ENCODE results near the gene SLC41A1.

The SLC41A1 gene

GRCh38 chr1:205786601-205787000 is 26.4 kb downstream of the SLC41A1 start:
- no peak for DNase-seq

DNA sequence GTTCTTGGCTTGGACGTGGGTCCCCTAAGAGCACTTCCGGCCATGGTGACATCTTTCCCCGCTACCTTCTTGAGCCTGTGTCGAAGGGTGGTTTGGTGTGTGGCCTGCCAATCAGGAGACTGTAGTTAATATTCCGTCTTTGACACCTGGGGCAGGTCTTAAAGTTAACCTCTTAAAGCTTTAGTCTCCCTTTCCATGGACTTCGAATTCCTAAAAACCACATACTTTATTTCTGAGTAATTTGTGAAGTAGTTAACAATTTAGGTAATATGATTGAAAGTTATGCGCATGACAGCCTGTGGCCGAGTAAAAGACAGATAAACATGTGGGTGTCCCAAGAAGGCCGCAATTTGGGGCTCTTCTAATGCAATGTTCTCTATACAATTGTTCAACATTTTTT is 27.6 kb downstream of the SLC41A1 start:
- no peak for DNase-seq

GRCh38 chr1:205783904-205784303 is 29.1 kb downstream of the SLC41A1 start:
- DNase-seq: no peak

GRCh38 chr1:205783433-205783795 is 29.6 kb downstream of the SLC41A1 start:
- DNase-seq: no peak

- DNase-seq: no peak
Measured at GRCh38 chr1:205782627-205783432, 30.2 kb downstream of the SLC41A1 start.

- no peak for DNase-seq
Measured at GRCh38 chr1:205780335-205780734, 32.7 kb downstream of the SLC41A1 start.

DNA sequence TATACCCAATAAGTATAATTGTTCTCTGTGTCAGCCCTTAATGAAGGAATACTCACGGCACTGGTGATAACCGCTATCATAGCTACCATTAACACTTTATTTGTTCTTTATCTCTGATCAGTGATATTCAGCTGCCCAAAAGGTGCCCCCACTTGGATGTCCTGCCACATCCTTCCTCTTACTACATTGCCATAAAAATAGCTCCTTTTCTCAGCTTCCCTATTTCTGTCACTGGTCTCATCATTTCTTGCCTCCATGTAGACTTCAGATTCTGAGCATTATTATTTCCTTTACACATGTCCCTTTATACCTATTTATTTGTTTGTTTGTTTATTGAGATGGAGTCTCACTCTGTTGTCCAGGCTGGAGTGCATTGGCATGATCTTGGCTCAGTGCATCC is 35.0 kb downstream of the SLC41A1 start:
- no peak for DNase-seq

- DNase-seq: no peak
Measured at GRCh38 chr1:205775717-205776056, 37.3 kb downstream of the SLC41A1 start.

GRCh38 chr1:205775015-205775716 is 37.8 kb downstream of the SLC41A1 start, which contains the start of gene RAB29:
TSS of gene RAB29 (minus strand) at chr1:205775482. CDS start at chr1:205774956, 526 bp downstream.
- peak; percentile 81 for DNase-seq

DNA sequence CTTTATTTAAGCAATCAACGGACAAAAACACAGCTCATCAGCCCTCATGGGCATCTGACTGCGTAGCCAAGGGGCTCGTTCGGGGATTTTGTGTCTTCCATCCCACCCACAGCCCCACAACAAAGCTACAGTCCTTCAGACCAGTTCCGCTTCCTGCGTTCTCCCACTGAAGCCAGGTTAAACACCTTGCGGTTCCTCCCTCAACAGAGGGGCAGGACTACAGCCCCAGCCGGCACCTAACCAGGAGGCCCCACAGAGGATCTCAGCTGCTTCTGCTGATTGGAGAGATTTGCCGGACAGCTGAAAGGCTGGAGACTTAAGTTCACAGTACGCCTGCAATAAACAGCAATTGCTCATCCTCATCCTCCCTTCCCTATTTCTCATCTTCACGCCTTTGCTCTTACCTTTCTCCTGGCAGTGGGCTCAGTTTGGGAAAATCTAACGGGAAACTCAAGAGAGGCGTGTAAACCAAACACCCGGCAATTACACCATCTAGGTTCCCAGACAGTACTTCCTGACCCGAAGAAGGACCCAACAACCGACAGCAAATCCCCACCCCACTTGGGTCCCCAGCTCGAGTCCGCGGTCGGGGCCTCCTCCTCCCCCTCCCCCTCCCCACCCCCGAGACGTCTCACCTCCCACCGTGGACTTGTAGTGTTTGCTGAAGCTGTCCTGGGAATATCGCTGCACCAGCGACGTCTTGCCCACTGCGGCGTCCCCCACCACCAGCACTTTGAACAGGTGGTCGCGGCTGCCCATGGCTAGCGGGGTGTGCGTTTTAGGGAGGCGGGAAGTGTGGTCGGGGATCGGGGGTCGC is 38.6 kb downstream of the SLC41A1 start:
- DNase-seq: peak; percentile 27

GRCh38 chr1:205772607-205773032 is 40.4 kb downstream of the SLC41A1 start:
- DNase-seq: no peak

GRCh38 chr1:205770618-205771017 is 42.4 kb downstream of the SLC41A1 start:
- DNase-seq: no peak

GRCh38 chr1:205769641-205770365 is 43.2 kb downstream of the SLC41A1 start:
- no peak for DNase-seq

DNA sequence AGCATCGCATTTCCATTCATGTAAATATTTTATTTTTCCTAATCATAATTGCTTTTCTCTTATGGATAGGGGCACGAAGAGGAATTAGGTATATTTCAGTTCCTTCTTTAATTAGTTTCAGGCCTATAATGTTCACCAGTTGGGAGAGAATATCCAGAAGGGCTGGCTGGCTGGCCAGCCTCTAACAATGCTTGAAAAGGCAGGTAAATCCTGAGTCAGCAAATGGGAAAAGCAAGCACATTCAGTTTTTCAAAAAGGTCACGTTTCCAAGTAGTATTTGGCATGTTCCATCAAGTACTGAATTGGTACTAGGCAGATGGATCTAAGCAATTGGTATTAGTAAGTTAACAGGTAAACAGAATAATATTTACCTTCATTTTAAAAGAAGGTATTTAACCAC is 45.8 kb downstream of the SLC41A1 start:
- no peak for DNase-seq

GRCh38 chr1:205766570-205766969 is 46.4 kb downstream of the SLC41A1 start:
- no peak for DNase-seq

GRCh38 chr1:205766038-205766437 is 47.0 kb downstream of the SLC41A1 start:
- no peak for DNase-seq

DNA sequence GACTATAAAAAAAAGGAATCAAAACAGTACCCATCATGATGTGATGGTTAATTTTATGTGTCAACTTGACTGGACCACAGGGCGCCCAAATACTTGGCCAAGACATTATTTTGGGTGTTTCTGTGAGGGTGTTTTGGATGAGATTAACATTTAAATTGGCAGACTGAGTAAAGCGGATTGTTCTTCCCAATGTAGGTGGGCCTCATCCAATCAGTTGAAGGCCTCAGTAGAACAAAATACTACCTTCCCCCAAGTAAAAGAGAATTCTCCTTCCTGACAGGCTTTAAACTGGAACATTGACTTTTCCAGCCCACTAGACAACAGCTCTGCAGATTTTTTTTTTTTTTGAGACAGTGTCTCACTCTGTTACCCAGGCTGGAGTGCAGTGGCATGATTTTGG is 48.4 kb downstream of the SLC41A1 start:
- no peak for DNase-seq

DNA sequence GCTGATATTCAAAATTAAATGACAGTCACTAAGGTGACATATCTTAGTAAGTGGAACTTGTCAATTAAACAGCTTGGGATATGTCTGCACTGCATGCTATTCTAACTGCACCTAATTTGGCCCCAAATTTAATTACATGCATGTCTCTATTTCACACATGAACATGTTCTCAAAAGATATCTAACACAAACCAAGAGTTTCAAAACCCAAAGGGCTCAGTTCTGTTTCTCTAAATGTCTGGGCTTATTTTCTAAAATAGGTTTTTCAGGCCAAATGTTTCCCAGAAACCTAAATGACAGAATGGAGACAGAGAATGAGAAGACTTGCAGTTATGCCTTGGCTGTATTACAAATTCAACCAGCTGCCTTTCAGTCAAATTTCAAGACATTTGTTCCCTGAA is 49.0 kb downstream of the SLC41A1 start:
- no peak for DNase-seq

DNA sequence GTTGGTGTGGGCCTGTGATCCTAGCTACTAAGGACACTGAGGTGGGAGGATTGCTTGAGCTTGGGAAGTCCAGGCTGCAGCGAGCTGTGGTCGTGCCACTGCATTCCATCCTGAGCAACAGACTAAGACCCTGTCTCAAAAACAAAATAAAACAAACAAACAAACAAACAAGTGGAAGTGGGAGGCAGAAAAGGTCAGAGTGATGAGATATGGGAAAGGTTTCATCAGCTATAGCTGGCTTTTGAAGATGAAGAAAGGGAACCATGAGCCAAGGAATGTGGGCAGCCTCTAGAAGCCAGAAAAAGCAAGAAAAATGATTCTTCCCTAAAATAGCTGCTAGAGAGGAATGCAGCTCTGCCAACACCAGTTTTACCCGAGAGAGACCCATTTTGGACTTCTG is 52.4 kb downstream of the SLC41A1 start:
- no peak for DNase-seq

- DNase-seq: no peak
Measured at GRCh38 chr1:205756552-205756951, 56.4 kb downstream of the SLC41A1 start.

DNA sequence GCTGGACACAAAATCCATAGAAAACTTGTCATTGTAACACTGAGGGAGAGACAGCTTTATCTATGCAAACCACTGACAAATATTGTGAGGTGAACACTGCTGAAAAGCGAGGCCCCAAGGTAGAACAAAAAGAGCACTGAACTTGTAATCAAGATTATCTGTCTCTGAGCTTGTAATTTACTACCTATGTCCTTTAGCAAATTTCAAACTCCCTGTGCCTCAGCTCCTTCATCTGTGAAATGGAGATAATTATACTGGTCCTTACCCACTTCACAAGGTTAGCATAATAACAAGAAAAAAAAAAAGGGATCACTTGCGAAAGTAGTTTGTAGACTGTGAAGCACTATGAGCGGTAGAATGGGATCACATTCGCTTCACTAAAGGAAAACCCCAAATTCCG is 58.1 kb downstream of the SLC41A1 start:
- DNase-seq: no peak

GRCh38 chr1:205751036-205751651 is 61.9 kb downstream of the SLC41A1 start:
- no peak for DNase-seq
